Heart left ventricle (tissue), 16 donors: ENCODE data around the gene SPNS3. TPM values are rescaled to one million over a fixed set of nuclear protein-coding genes. Genes with fewer than 3 reads are reported as not detected.

Experiments used
- ATAC-seq, 4 donors: fragments of 200-7000 bp; cut with Tn5 transposase; one replicate each; pipeline ENCODE4 v1.9.1; 2020 to 2022; ENCODE audit warnings: moderate library complexity in 4 of 4, mild to moderate bottlenecking in 3 of 4, moderate number of reproducible peaks in 1 of 4
- DNase-seq, 5 donors: peaks; one replicate each; pipeline ENCODE4 v3.0.0-alpha.2; 2020
- H3K27ac ChIP-seq, 12 donors: fragments of 200-600 bp; sonication (generic) in 4 of 12; one replicate each; pipeline versions ENCODE4 v1.5.0 to v1.8.0; 2016 to 2022; ENCODE audit warnings: mild to moderate bottlenecking in 2 of 12
- H3K27me3 ChIP-seq, 9 donors: fragments of 200-600 bp; sonication (generic) in 2 of 9; one replicate each; pipeline versions ENCODE4 v1.5.1 to v1.8.0; 2016 to 2022; ENCODE audit warnings: mild to moderate bottlenecking in 3 of 9
- H3K36me3 ChIP-seq, 9 donors: fragments of 200-600 bp; sonication (generic) in 2 of 9; one replicate each; pipeline versions ENCODE4 v1.5.0 to v1.8.0; 2018 to 2022; ENCODE audit warnings: mild to moderate bottlenecking in 2 of 9
- H3K4me1 ChIP-seq, 12 donors: fragments of 200-600 bp; sonication (generic) in 4 of 12; one replicate each; pipeline versions ENCODE4 v1.5.0 to v1.8.0; 2016 to 2022; ENCODE audit warnings: mild to moderate bottlenecking in 3 of 12
- H3K4me3 ChIP-seq, 12 donors: fragments of 200-600 bp; sonication (generic) in 4 of 12; one replicate each; pipeline versions ENCODE4 v1.5.0 to v1.8.0; 2017 to 2022; ENCODE audit warnings: mild to moderate bottlenecking in 9 of 12, moderate library complexity in 4 of 12
- H3K9me3 ChIP-seq, 12 donors: fragments of 200-600 bp; sonication (generic) in 4 of 12; one replicate each; pipeline versions ENCODE4 v1.5.0 to v1.8.0; 2016 to 2022; ENCODE audit warnings: mild to moderate bottlenecking in 1 of 12
- POLR2A ChIP-seq, 2 donors: fragments of 450-650 bp; IDR thresholded peaks; one replicate each; pipeline ENCODE4 v1.6.1; 2017; ENCODE audit warnings: antibody characterized with exemption in 2 of 2, mild to moderate bottlenecking in 2 of 2, moderate library complexity in 2 of 2
- WGBS, 4 donors: extraction: QIAGEN DNeasy Blood & Tissue Kit in 2 of 4; methylation state at CpG; one replicate each; pipeline versions ENCODE4 v1.1.5 to v1.1.7; 2013 to 2018; 5-methylcytosine and 5-hydroxymethylcytosine counted together
- intact Hi-C, 10 donors: fragments of 100-400 bp; cut with DNase I; formaldehyde crosslinking; loops; one replicate each; pipeline versions ENCODE4 v1.11.1 to v1.14.2; 2022
- polyA plus RNA-seq, 2 donors: library from polyadenylated mRNA; stranded (reverse); fragments of 200-250 nt; gene quantifications; one replicate each; pipeline ENCODE4 v1.2.3, GENCODE V29; 2013
- total RNA-seq, 9 donors: library from RNA; depleted of rRNA in 2 of 9; stranded (reverse); fragments of >200 nt in 2 of 9; fragmentation: NEBNext Ultra II Directional in 3 of 9; extraction: Animal tissue kit (Norgen Biotek cat#: 25700) in 3 of 9; gene quantifications; one replicate each; pipeline versions ENCODE4 v1.1.0 to v1.2.4, GENCODE V29; 2016 to 2023
- TF ChIP-seq, protein P1 (sequence below), 12 donors: fragments of 200-600 bp; sonication (generic) in 4 of 12; IDR thresholded peaks; one replicate each; pipeline versions ENCODE4 v1.5.0 to v1.8.0; 2018 to 2022; ENCODE audit warnings: antibody characterized with exemption in 12 of 12, mild to moderate bottlenecking in 5 of 12
- donor health status: ischemic (EF 13 %, LVEDD 7.1; RV severe dilation, severe dysfunction).
- donor health status: healthy with polysubstance abuse.
- donor health status: DM: no; HTN: yes; CAD: no.
- donor health status: DM: no; HTN: no; CAD: no.
- donor health status: ischemic (EF 25% LVEDD 6.9; RV normal size, moderate dysfunction).
- donor health status: ischemic (EF 25% LVEDD 5.7; RV mildly dilated, moderate dysfunction).
- donor health status: healthy.
- donor health status: DM: yes; HTN: yes; CAD: no.
- donor health status: ischemic (EF 35%, LVEDD 5.7; RV mildly dilated, moderate dysfunction).
- donor health status: nonischemic (EF 11% LVEDD 7.7; RV severe dilation, severe dysfunction).
- donor health status: DM: yes; HTN: yes; CAD: no.
- donor health status: PGD.
- donor health status: ischemic (EF 29% LVEDD 5.4; RV normal size, mild dysfunction).
- donor health status: nonischemic (EF 23%, LVEDD 6.1; RV moderate dilation, normal function).

Gene SPNS3
- total and polyA plus RNA-seq, 11 donors, result 0.23 to 1.9 (median 1.1) TPM; not detected in 3

DNA sequence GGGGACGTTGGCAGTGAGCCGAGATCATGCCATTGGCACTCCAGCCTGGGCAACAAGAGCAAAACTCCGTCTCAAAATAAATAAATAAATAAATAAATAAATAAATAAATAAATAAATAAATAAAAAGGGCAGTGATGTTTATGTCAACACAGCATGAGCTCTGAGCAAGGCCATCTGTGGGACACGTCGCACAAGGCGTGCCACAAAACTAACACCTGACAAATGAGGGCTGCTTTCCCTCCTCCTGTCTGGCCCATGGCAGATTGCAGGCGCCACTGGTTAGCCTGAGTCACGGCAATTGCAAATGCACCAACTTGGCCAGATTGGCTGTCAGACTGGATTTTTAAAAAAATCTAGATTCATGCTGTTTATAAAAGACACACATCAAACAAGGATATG lies 25.9 kb upstream of the SPNS3 start:
- H3K36me3 ChIP-seq, result no peaks in the 10 kb centered on the region
- no peak overlapping the region for H3K27ac ChIP-seq
- WGBS, 4 donors, result 85 to 92% (median 88%) methylated on average over 8 of the region's 8 CpGs
- H3K4me1 ChIP-seq, result peaks cover 0 to 3% (median 0%) of the 10 kb centered on the region in 12 donors
- H3K4me3 ChIP-seq, result no peak overlapping the region
- no peaks in the 10 kb centered on the region for H3K9me3 ChIP-seq
- ATAC-seq (no peak), DNase-seq (no peak)
- TF ChIP-seq POLR2A (IDR thresholded peaks at IDR 0.05), result no peak
- TF ChIP-seq, protein P1, sequence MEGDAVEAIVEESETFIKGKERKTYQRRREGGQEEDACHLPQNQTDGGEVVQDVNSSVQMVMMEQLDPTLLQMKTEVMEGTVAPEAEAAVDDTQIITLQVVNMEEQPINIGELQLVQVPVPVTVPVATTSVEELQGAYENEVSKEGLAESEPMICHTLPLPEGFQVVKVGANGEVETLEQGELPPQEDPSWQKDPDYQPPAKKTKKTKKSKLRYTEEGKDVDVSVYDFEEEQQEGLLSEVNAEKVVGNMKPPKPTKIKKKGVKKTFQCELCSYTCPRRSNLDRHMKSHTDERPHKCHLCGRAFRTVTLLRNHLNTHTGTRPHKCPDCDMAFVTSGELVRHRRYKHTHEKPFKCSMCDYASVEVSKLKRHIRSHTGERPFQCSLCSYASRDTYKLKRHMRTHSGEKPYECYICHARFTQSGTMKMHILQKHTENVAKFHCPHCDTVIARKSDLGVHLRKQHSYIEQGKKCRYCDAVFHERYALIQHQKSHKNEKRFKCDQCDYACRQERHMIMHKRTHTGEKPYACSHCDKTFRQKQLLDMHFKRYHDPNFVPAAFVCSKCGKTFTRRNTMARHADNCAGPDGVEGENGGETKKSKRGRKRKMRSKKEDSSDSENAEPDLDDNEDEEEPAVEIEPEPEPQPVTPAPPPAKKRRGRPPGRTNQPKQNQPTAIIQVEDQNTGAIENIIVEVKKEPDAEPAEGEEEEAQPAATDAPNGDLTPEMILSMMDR (IDR thresholded peaks at IDR 0.05), result no peak
- intact Hi-C loops, result no loop called here
- H3K27me3 ChIP-seq, result no peaks in the 10 kb centered on the region

DNA sequence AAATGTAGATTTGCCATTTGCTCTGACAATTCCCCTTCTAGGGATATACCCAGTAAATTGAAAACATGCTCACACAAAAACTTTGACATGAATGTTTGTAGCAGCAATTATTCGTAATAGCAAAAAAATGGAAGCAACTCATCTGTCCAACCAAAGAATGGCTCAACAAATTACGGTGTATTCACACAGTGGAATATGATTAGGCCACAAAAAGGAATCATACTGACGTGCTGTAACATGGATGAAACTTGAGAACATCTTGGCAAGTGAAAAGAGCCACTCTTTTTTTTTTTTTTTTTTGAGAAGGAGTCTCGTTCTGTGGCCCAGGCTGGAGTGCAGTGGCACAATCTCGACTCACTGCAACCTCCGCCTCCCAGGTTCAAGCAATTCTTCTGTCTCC lies 24.1 kb upstream of the SPNS3 start:
- Histone ChIP-seq H3K9me3 (no peaks in the 10 kb centered on the region), H3K4me3 (no peak overlapping the region), H3K36me3 (no peaks in the 10 kb centered on the region), H3K27ac (no peak overlapping the region), H3K27me3 (no peaks in the 10 kb centered on the region), H3K4me1 (peaks cover 0 to 8% (median 0%) of the 10 kb centered on the region in 12 donors)
- TF ChIP-seq, protein P1 (IDR thresholded peaks at IDR 0.05), result no peak
- no peak for TF ChIP-seq POLR2A (IDR thresholded peaks at IDR 0.05)
- DNase-seq, result no peak
- 70 to 80% (median 75%) methylated on average over 6 of the region's 6 CpGs for WGBS, 4 donors
- no peak for ATAC-seq
- intact Hi-C loops, result loop anchor here in 8 of 10 donors (5.0 kb wide), 5 partner anchors 42 to 212 kb away; partner anchors contain the start of gene UBE2G1 (in 1 of the 8)

DNA sequence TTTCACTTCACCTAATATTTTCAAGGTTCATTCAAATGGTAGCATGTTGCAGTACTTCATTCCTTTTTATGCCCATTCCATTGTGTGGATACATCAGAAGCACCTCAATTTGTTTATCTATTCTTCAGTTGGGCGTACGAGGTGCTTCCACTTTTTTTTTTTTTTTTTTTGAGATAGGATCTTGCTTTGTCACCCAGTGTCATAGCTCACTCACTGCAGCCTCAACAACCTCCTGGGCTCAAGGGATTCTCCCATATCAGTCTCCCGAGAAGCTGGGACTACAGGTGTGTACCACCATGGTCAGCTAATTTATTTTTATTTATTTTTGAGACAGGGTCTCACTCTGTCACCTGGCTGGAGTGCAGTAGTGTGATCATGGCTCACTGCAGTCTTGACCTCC lies 22.5 kb upstream of the SPNS3 start:
- WGBS, 4 donors, result 76 to 88% (median 83%) methylated on average over 3 of the region's 3 CpGs
- H3K36me3 ChIP-seq, result no peaks in the 10 kb centered on the region
- ATAC-seq, result no peak

More for the DNA sequence above, 22.5 kb upstream of the SPNS3 start:
- TF ChIP-seq, protein P1 (IDR thresholded peaks at IDR 0.05), result no peak
- TF ChIP-seq POLR2A (IDR thresholded peaks at IDR 0.05), result no peak
- no peak for DNase-seq
- intact Hi-C loops, result loop anchor here in 8 of 10 donors (5.0 kb wide), 5 partner anchors 44 to 214 kb away; partner anchors contain the start of gene UBE2G1 (in 1 of the 8)
- no peak overlapping the region for H3K27ac ChIP-seq
- H3K4me3 ChIP-seq, result no peak overlapping the region
- no peaks in the 10 kb centered on the region for H3K27me3 ChIP-seq
- H3K9me3 ChIP-seq, result no peaks in the 10 kb centered on the region
- H3K4me1 ChIP-seq, result peaks cover 0 to 8% (median 0%) of the 10 kb centered on the region in 12 donors
